ENCODE results near the gene COL6A2.

GRCh38 chr21:46079352-46080170 is 18.4 kb upstream of the COL6A2 start:
- TF ChIP-seq, protein P1, sequence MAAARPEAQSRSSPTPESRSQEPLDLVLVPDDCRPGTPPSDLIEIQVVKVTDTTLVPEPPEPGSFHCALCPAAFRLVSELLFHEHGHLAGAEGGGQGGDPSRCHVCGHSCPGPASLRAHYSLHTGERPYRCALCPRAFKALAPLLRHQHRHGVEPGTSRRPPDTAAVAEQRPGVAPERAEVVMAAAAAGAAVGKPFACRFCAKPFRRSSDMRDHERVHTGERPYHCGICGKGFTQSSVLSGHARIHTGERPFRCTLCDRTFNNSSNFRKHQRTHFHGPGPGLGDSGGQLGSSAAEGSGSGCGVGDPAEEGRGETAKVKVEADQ (CRISPR knock-in tag; IDR thresholded peaks at IDR 0.05; ENCODE audit: borderline replicate concordance) = no peak
- TF ChIP-seq, protein P2, sequence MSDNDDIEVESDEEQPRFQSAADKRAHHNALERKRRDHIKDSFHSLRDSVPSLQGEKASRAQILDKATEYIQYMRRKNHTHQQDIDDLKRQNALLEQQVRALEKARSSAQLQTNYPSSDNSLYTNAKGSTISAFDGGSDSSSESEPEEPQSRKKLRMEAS (IDR thresholded peaks at IDR 0.05) = no peak
- TF ChIP-seq ZNF234 (CRISPR knock-in tag; conservative IDR thresholded peaks at IDR 0.05) = no peak
- TF ChIP-seq MTA1 (CRISPR knock-in tag; IDR thresholded peaks at IDR 0.05; ENCODE audit: borderline replicate concordance) = no peak
- no peak for TF ChIP-seq GLI4 (CRISPR knock-in tag; IDR thresholded peaks at IDR 0.05; ENCODE audit: borderline replicate concordance)
- TF ChIP-seq POLR2AphosphoS5 (IDR thresholded peaks at IDR 0.05; ENCODE audit: low read depth, low read length) = no peak
- TF ChIP-seq, protein P3, sequence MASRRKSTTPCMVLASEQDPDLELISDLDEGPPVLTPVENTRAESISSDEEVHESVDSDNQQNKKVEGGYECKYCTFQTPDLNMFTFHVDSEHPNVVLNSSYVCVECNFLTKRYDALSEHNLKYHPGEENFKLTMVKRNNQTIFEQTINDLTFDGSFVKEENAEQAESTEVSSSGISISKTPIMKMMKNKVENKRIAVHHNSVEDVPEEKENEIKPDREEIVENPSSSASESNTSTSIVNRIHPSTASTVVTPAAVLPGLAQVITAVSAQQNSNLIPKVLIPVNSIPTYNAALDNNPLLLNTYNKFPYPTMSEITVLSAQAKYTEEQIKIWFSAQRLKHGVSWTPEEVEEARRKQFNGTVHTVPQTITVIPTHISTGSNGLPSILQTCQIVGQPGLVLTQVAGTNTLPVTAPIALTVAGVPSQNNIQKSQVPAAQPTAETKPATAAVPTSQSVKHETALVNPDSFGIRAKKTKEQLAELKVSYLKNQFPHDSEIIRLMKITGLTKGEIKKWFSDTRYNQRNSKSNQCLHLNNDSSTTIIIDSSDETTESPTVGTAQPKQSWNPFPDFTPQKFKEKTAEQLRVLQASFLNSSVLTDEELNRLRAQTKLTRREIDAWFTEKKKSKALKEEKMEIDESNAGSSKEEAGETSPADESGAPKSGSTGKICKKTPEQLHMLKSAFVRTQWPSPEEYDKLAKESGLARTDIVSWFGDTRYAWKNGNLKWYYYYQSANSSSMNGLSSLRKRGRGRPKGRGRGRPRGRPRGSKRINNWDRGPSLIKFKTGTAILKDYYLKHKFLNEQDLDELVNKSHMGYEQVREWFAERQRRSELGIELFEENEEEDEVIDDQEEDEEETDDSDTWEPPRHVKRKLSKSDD (CRISPR knock-in tag; IDR thresholded peaks at IDR 0.05; ENCODE audit: low read depth) = no peak
- TF ChIP-seq, protein P4, sequence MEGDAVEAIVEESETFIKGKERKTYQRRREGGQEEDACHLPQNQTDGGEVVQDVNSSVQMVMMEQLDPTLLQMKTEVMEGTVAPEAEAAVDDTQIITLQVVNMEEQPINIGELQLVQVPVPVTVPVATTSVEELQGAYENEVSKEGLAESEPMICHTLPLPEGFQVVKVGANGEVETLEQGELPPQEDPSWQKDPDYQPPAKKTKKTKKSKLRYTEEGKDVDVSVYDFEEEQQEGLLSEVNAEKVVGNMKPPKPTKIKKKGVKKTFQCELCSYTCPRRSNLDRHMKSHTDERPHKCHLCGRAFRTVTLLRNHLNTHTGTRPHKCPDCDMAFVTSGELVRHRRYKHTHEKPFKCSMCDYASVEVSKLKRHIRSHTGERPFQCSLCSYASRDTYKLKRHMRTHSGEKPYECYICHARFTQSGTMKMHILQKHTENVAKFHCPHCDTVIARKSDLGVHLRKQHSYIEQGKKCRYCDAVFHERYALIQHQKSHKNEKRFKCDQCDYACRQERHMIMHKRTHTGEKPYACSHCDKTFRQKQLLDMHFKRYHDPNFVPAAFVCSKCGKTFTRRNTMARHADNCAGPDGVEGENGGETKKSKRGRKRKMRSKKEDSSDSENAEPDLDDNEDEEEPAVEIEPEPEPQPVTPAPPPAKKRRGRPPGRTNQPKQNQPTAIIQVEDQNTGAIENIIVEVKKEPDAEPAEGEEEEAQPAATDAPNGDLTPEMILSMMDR (CRISPR knock-in tag; IDR thresholded peaks at IDR 0.05) = no peak
